Measurements from ENCODE around the gene PLB1. TPM values are rescaled to one million over a fixed set of nuclear protein-coding genes. Genes with fewer than 3 reads are reported as not detected.

The PLB1 gene
- total and polyA plus RNA-seq, 2 donors (not counting 1 experiment from before 2014, with no cell fraction given): 0.25 to 0.51 TPM

- Mint-ChIP-seq H3K27ac (no peak overlapping the region), H3K4me1 (no peaks in the 10 kb centered on the region), H3K9me3 (ENCODE audit: insufficient read depth) (no peaks in the 10 kb centered on the region), H3K4me3 (no peak overlapping the region), H3K27me3 (no peaks in the 10 kb centered on the region)
- intact Hi-C loops (cut with micrococcal nuclease): no loop called here
- ChIA-PET CTCF (no interaction called here), POLR2A (no interaction called here)
- Histone ChIP-seq H3K27ac (ENCODE audit: low read length in 2 of 2) (no peak overlapping the region), H3K79me2 (ENCODE audit: control insufficient read depth, insufficient read depth, low read length) (no peaks in the 10 kb centered on the region), H3K36me3 (replicated peaks in 1 of 2; ENCODE audit: control extremely low read depth in 1 of 2, control insufficient read depth in 1 of 2, extremely low read depth in 1 of 2, insufficient read depth in 2 of 2, low read length in 1 of 2) (no peaks in the 10 kb centered on the region), H3K9ac (ENCODE audit: low read length) (no peak overlapping the region), H3K4me1 (ENCODE audit: control insufficient read depth in 2 of 2, insufficient read depth in 2 of 2, low read length in 2 of 2) (no peaks in the 10 kb centered on the region), H3K4me2 (replicated peaks; ENCODE audit: low read depth, low read length, poor library complexity, severe bottlenecking) (no peak overlapping the region), H3K27me3 (replicated peaks in 1 of 4; ENCODE audit: control extremely low read depth in 1 of 4, control insufficient read depth in 3 of 4, insufficient read depth in 4 of 4, low read length in 3 of 4) (no peaks in the 10 kb centered on the region), H2AFZ (ENCODE audit: insufficient read depth, low read depth, low read length, poor library complexity, severe bottlenecking) (no peak overlapping the region), H3K9me3 (ENCODE audit: control extremely low read depth in 1 of 3, control insufficient read depth in 2 of 3, insufficient read depth in 1 of 3, low read length in 2 of 3) (peaks cover 0 to 5% (median 0%) of the 10 kb centered on the region in 3 donors), H3K4me3 (ENCODE audit: control extremely low read depth in 1 of 5, extremely low read depth in 1 of 5, insufficient read depth in 1 of 5, low read depth in 2 of 5, low read length in 4 of 5) (no peak overlapping the region), H4K20me1 (ENCODE audit: control insufficient read depth, insufficient read depth, low read length, poor library complexity, severe bottlenecking) (no peaks in the 10 kb centered on the region)
- no peak for ATAC-seq (ENCODE audit: low read depth)
- no peak for TF ChIP-seq CTCF (IDR thresholded peaks at IDR 0.05)
- DNase-seq: no peak
Measured at GRCh38 chr2:28659127-28659526, 163.3 kb downstream of the PLB1 start.

GRCh38 chr2:28661589-28662001 is 165.7 kb downstream of the PLB1 start:
- H3K9me3 ChIP-seq (ENCODE audit: control extremely low read depth in 1 of 3, control insufficient read depth in 2 of 3, insufficient read depth in 1 of 3, low read length in 2 of 3): peaks cover 0 to 5% (median 0%) of the 10 kb centered on the region in 3 donors
- CTCF ChIA-PET: no interaction called here
- TF ChIP-seq EZH2 (IDR thresholded peaks at IDR 0.05; ENCODE audit: borderline replicate concordance, insufficient read depth, low read depth, low read length, poor library complexity, severe bottlenecking) (no peak), CTCF (IDR thresholded peaks at IDR 0.05) (no peak)
- POLR2A ChIA-PET: no interaction called here
- Mint-ChIP-seq H3K27me3 (no peaks in the 10 kb centered on the region), H3K27ac (no peak overlapping the region), H3K4me1 (no peaks in the 10 kb centered on the region), H3K4me3 (no peak overlapping the region), H3K9me3 (ENCODE audit: insufficient read depth) (no peaks in the 10 kb centered on the region)
- no peaks in the 10 kb centered on the region for H3K27me3 ChIP-seq (replicated peaks in 1 of 4; ENCODE audit: control extremely low read depth in 1 of 4, control insufficient read depth in 3 of 4, insufficient read depth in 4 of 4, low read length in 3 of 4)
- H3K79me2 ChIP-seq (ENCODE audit: control insufficient read depth, insufficient read depth, low read length): no peaks in the 10 kb centered on the region
- H3K27ac ChIP-seq (ENCODE audit: low read length in 2 of 2): no peak overlapping the region
- no peaks in the 10 kb centered on the region for H3K4me1 ChIP-seq (ENCODE audit: control insufficient read depth in 2 of 2, insufficient read depth in 2 of 2, low read length in 2 of 2)
- H3K36me3 ChIP-seq (replicated peaks in 1 of 2; ENCODE audit: control extremely low read depth in 1 of 2, control insufficient read depth in 1 of 2, extremely low read depth in 1 of 2, insufficient read depth in 2 of 2, low read length in 1 of 2): no peaks in the 10 kb centered on the region
- WGBS (ENCODE audit: insufficient coverage): 90% methylated on average over 5 of the region's 5 CpGs
- no peak overlapping the region for H3K9ac ChIP-seq (ENCODE audit: low read length)
- no peak overlapping the region for H2AFZ ChIP-seq (ENCODE audit: insufficient read depth, low read depth, low read length, poor library complexity, severe bottlenecking)
- H4K20me1 ChIP-seq (ENCODE audit: control insufficient read depth, insufficient read depth, low read length, poor library complexity, severe bottlenecking): no peaks in the 10 kb centered on the region
- H3K4me3 ChIP-seq (ENCODE audit: control extremely low read depth in 1 of 5, extremely low read depth in 1 of 5, insufficient read depth in 1 of 5, low read depth in 2 of 5, low read length in 4 of 5): no peak overlapping the region
- ATAC-seq (ENCODE audit: low read depth) (no peak), DNase-seq (no peak)
- H3K4me2 ChIP-seq (replicated peaks; ENCODE audit: low read depth, low read length, poor library complexity, severe bottlenecking): no peak overlapping the region
- intact Hi-C loops (cut with micrococcal nuclease): no loop called here
